Type B pancreatic cell (in vitro differentiated cells): ENCODE results near the gene RBMS2. TPM values are rescaled to one million over a fixed set of nuclear protein-coding genes. Genes with fewer than 3 reads are reported as not detected.
A peak's percentile ranks its signal among the peaks of the same experiment; 100 is the strongest.
"Not testable (repeated sequence)": the region's sequence is repeated elsewhere in the genome, so short reads cannot be mapped to it uniquely, and the experiment has no call there.

ENCODE experiments used
- DNase-seq: peaks from one replicate; pipeline ENCODE4 v3.0.0; 2021; ENCODE audit warnings: mixed read lengths; ENCODE audit not compliant: unreplicated experiment; ENCODE audit errors: extremely low spot score
- H3K27ac Mint-ChIP-seq: 2 replicates; pipeline ENCODE4 v1.8.0; 2021; ENCODE audit warnings: mild to moderate bottlenecking, mixed read lengths
- H3K27me3 Mint-ChIP-seq: 2 replicates; pipeline ENCODE4 v1.8.0; 2021; ENCODE audit warnings: mixed read lengths
- H3K36me3 Mint-ChIP-seq: 2 replicates; pipeline ENCODE4 v1.8.0; 2021; ENCODE audit warnings: mixed read lengths
- H3K4me1 Mint-ChIP-seq: one replicate; pipeline ENCODE4 v1.8.0; 2021; ENCODE audit warnings: mixed read lengths; ENCODE audit not compliant: unreplicated experiment
- H3K4me3 Mint-ChIP-seq: 2 replicates; pipeline ENCODE4 v1.8.0; 2021; ENCODE audit warnings: mild to moderate bottlenecking, mixed read lengths
- H3K9me3 Mint-ChIP-seq: 2 replicates; pipeline ENCODE4 v1.8.0; 2021; ENCODE audit warnings: mixed read lengths
- total RNA-seq: library from RNA; stranded (reverse); gene quantifications from 2 replicates; pipeline ENCODE4 v1.2.1, GENCODE V29; 2021; ENCODE audit warnings: low replicate concordance
- TF ChIP-seq, protein P1 (sequence below): fragments of 200-600 bp; sonication (generic); conservative IDR thresholded peaks from 2 replicates; pipeline ENCODE4 v1.5.0; 2021; ENCODE audit warnings: antibody characterized with exemption, mild to moderate bottlenecking

Gene RBMS2
- total RNA-seq, 1 donor from 2014 or later = 42.7 TPM

DNA sequence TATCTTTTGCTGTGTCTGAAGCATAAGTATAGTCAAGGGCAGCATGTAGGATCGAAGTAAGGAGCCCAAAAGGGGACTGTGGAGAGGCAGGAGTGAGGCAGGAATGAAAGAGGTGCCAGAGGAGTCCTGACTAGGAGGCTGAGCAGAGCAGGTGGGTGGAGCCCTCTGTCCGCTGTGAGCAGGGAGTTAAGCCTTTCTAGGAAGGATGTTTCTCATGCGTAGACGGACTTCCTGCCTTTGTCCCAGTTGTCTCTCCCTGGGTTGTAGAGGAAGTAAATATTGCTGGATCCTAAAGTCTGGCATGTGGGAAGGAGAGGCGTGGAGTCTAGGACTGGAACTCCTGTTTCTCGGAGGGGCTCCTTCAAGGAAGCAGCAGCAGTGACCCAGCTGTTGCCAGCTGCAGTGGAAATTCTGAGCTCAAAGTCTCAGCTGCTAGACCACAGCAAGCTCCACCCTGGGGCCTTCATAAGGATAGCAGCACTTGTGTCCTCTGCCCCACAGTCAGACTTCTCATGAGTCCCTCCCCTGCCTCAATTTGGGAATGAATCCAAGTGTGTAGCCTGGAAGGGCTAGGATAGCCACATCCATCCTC is 44.0 kb downstream of the RBMS2 start:
- TF ChIP-seq, protein P1, sequence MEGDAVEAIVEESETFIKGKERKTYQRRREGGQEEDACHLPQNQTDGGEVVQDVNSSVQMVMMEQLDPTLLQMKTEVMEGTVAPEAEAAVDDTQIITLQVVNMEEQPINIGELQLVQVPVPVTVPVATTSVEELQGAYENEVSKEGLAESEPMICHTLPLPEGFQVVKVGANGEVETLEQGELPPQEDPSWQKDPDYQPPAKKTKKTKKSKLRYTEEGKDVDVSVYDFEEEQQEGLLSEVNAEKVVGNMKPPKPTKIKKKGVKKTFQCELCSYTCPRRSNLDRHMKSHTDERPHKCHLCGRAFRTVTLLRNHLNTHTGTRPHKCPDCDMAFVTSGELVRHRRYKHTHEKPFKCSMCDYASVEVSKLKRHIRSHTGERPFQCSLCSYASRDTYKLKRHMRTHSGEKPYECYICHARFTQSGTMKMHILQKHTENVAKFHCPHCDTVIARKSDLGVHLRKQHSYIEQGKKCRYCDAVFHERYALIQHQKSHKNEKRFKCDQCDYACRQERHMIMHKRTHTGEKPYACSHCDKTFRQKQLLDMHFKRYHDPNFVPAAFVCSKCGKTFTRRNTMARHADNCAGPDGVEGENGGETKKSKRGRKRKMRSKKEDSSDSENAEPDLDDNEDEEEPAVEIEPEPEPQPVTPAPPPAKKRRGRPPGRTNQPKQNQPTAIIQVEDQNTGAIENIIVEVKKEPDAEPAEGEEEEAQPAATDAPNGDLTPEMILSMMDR = no peak
- Mint-ChIP-seq H3K27ac (no peak overlapping the region), H3K4me1 (peaks cover 8% of the 10 kb centered on the region), H3K27me3 (no peaks in the 10 kb centered on the region), H3K36me3 (no peaks in the 10 kb centered on the region), H3K4me3 (no peak overlapping the region), H3K9me3 (no peaks in the 10 kb centered on the region)
- DNase-seq = no peak

DNA sequence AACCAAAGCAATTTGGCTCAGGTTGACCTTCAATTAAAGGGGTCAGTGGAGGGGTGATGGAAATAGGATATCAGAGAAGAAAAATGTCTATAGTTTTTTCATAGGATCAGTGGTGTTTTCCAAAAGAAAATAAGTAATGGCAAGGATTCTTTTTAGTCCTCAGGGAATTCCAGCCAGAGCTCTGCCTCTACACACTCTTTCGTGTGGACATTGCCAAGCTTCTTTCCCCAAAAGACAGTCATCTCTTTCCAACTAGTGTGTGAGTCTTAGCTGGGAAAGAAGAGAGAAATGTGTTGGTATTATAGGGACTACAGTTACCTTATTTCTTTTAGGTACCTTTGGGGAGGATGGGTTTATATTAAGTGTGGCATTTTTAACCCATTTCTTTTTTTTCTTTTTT is 46.5 kb downstream of the RBMS2 start:
- Mint-ChIP-seq H3K4me3 (no peak overlapping the region), H3K9me3 (no peaks in the 10 kb centered on the region), H3K27ac (no peak overlapping the region), H3K4me1 (peaks cover 8% of the 10 kb centered on the region), H3K36me3 (no peaks in the 10 kb centered on the region), H3K27me3 (no peaks in the 10 kb centered on the region)
- no peak for DNase-seq
- TF ChIP-seq, protein P1 = no peak

DNA sequence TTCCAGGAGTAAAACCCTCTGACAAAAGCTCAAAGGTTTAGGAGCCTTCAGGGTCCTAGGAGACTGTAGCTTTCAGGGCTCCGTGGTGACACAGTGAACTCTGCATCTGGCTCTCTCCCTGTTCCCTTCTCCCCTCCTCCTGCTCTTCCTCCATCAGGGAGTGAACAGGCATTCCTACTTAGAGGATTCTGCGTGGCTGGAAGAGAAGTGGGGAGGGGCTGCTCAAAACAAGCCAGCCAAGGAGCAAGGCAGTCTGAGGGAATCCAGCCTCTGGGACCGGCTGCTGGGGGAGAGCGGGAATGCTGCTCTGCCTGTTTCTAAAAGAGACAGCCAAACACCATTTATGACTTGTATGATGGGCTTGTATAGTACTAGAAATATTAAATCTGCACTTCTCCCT is 49.5 kb downstream of the RBMS2 start:
- Mint-ChIP-seq H3K36me3 (no peaks in the 10 kb centered on the region), H3K4me1 (no peaks in the 10 kb centered on the region), H3K27ac (peak overlapping the region; percentile 83), H3K4me3 (no peak overlapping the region), H3K27me3 (no peaks in the 10 kb centered on the region), H3K9me3 (no peaks in the 10 kb centered on the region)
- DNase-seq = no peak
- TF ChIP-seq, protein P1 = no peak

DNA sequence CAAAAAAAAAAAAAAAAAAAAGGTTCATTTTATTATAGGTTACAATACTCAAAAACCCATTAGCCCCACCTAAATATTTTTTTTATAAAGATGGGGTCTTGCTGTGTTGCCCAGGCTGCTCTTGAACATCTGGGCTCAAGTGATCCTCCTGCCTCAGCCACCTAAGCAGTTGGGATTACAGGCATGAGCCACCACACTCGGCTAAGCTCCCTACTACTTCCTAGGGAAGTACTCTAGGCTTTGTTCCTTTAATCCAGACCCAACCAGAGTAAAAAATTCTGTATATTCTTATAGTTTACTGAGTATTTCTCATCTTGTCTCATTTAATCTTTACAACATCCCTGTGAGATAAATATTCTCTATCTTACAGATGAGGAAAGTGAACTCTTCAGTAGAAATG is 50.7 kb downstream of the RBMS2 start:
- Mint-ChIP-seq H3K27me3 (no peaks in the 10 kb centered on the region), H3K4me1 (no peaks in the 10 kb centered on the region), H3K36me3 (no peaks in the 10 kb centered on the region), H3K27ac (no peak overlapping the region), H3K4me3 (no peak overlapping the region), H3K9me3 (no peaks in the 10 kb centered on the region)
- TF ChIP-seq, protein P1 = no peak
- DNase-seq = no peak

DNA sequence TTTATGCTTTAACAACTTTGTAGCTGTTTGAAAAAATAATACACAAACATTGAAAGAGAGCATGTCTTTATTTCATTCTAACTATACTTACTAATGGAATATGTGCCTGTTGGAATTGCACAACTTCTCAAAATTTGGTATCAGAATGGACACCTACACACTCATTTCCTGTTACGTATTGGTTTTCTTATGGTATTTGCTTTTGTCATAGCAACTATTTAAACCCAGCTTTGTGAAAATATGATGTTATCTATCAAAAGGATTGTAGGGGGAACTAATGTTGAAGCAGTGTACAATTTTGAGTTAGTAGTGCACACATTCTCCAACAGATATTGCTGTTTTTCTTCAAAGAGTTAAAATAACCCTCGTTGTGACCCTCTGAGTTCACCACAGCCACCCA is 52.6 kb downstream of the RBMS2 start:
- no peak overlapping the region for H3K4me3 Mint-ChIP-seq
- TF ChIP-seq, protein P1 = no peak
- no peak overlapping the region for H3K27ac Mint-ChIP-seq
- H3K9me3 Mint-ChIP-seq = no peaks in the 10 kb centered on the region
- H3K36me3 Mint-ChIP-seq = no peaks in the 10 kb centered on the region
- no peaks in the 10 kb centered on the region for H3K4me1 Mint-ChIP-seq
- no peaks in the 10 kb centered on the region for H3K27me3 Mint-ChIP-seq
- no peak for DNase-seq

DNA sequence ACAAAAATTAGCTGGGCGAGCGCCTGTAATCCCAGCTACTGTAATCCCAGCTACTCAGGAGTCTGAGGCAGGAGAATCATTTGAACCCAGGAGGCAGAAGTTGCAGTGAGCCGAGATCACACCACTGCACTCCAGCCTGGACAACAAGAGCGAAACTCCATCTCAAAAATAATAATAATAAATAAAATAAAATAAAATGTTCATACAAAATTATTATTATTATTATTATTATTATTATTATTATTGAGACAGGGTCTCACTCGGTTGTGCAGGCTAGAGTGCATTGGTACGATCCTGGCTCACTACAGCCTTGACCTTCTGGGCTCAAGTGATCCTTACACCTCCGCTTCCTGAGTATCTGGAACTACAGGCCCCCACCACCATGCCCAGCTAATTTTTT is 55.6 kb downstream of the RBMS2 start:
- H3K36me3 Mint-ChIP-seq, H3K27me3 Mint-ChIP-seq, H3K9me3 Mint-ChIP-seq: not testable (repeated sequence)

More for the DNA sequence above, 55.6 kb downstream of the RBMS2 start:
- DNase-seq, H3K4me1 Mint-ChIP-seq, H3K4me3 Mint-ChIP-seq, H3K27ac Mint-ChIP-seq: not testable (repeated sequence)
